Transverse colon (tissue), 4 donors: ENCODE measurements around the gene MOB1A. TPM values are rescaled to one million over a fixed set of nuclear protein-coding genes. Genes with fewer than 3 reads are reported as not detected.
A peak's percentile ranks its signal among the peaks of the same experiment; 100 is the strongest.

Source experiments
- DNase-seq: peaks from one replicate; pipeline ENCODE4 v3.0.0-alpha.2; 2019
- H3K27ac ChIP-seq, 4 donors: fragments of 200-600 bp; sonication (generic); 2 replicates each; pipeline ENCODE4 v1.5.1; 2016 to 2018; ENCODE audit warnings: inconsistent platforms in 4 of 4
- H3K27me3 ChIP-seq: fragments of 200-600 bp; sonication (generic); 2 replicates; pipeline ENCODE4 v1.5.1; 2017; ENCODE audit warnings: inconsistent platforms
- H3K36me3 ChIP-seq, 4 donors: fragments of 200-600 bp; sonication (generic); 2 replicates each; pipeline ENCODE4 v1.5.1; 2017 to 2019; ENCODE audit warnings: inconsistent platforms in 4 of 4
- H3K4me1 ChIP-seq, 4 donors: fragments of 200-600 bp; sonication (generic); 2 replicates each; pipeline ENCODE4 v1.5.1; 2017 to 2020; ENCODE audit warnings: inconsistent platforms in 4 of 4
- H3K4me3 ChIP-seq, 4 donors: fragments of 200-600 bp; sonication (generic); 1 replicate in 1 of 4; 2 replicates in 3 of 4; pipeline versions ENCODE4 v1.5.1 to v1.6.1; 2017 to 2019; ENCODE audit warnings: inconsistent platforms in 4 of 4
- H3K9me3 ChIP-seq, 2 donors: fragments of 200-600 bp; sonication (generic); 2 replicates each; pipeline ENCODE4 v1.5.1; 2017 to 2019; ENCODE audit warnings: inconsistent platforms in 2 of 2
- CTCF ChIP-seq, 5 experiments: fragments of 200-600 bp in 3 of 5; fragments of 450-650 bp in 2 of 5; sonication (generic) in 3 of 5; IDR thresholded peaks; 1 replicate in 2 of 5; 2 replicates in 3 of 5; pipeline ENCODE4 v1.5.1; 2016 to 2017; ENCODE audit warnings: antibody characterized with exemption in 5 of 5, inconsistent platforms in 3 of 5, mild to moderate bottlenecking in 2 of 5, moderate library complexity in 1 of 5
- EP300 ChIP-seq: sonication (generic); formaldehyde crosslinking; IDR thresholded peaks from one replicate; pipeline ENCODE4 v1.6.1; 2017; ENCODE audit warnings: antibody characterized with exemption, low read depth
- POLR2A ChIP-seq: fragments of 450-650 bp; IDR thresholded peaks from one replicate; pipeline ENCODE4 v1.6.1; 2016; ENCODE audit warnings: antibody characterized with exemption, mild to moderate bottlenecking, moderate library complexity
- POLR2AphosphoS5 ChIP-seq, 3 donors: sonication (generic); formaldehyde crosslinking; IDR thresholded peaks; one replicate each; pipeline ENCODE4 v1.6.1; 2016; ENCODE audit warnings: antibody characterized with exemption in 3 of 3
- WGBS, 2 donors: methylation state at CpG; one replicate each; pipeline ENCODE4 v1.1.5; 2018; ENCODE audit warnings: low coverage in 1 of 2; 5-methylcytosine and 5-hydroxymethylcytosine counted together
- in situ Hi-C, 4 donors: fragments of 200-750 bp; cut with MboI; loops; one replicate each; pipeline versions ENCODE4 v1.15.0 to v1.15.1; 2017; ENCODE audit warnings: low sequenced_read_pairs in 3 of 4, low pct_ligation_motif_present in 1 of 4, low pct_unique_long_range_greater_than_20kb in 1 of 4
- intact Hi-C: fragments of 100-400 bp; cut with DNase I; formaldehyde crosslinking; loops from one replicate; pipeline ENCODE4 v1.15.1; 2023; ENCODE audit warnings: low total_unique reads
- total RNA-seq, 4 donors: library from RNA; depleted of rRNA; stranded (reverse); fragments of >200 nt; gene quantifications; one replicate each; pipeline ENCODE4 v1.1.0, GENCODE V29; 2016

MOB1A gene
- total RNA-seq, 4 donors from 2014 or later = 43.0 to 91.9 (median 68.8) TPM

GRCh38 chr2:74206180-74206688 is 27.6 kb upstream of the MOB1A start:
- 30 to 49% methylated on average over 2 to 6 of the region's 6 CpGs for WGBS, 2 donors
- DNase-seq = peak; percentile 69
- Histone ChIP-seq H3K4me1 (peaks cover 0 to 37% (median 25%) of the 10 kb centered on the region in 4 donors), H3K4me3 (no peak overlapping the region), H3K36me3 (peaks cover 0 to 24% (median 9%) of the 10 kb centered on the region in 4 donors), H3K27me3 (no peaks in the 10 kb centered on the region), H3K9me3 (no peaks in the 10 kb centered on the region), H3K27ac (peak overlapping the region; percentile 63 to 83 (median 82))
- intact Hi-C loops = no loop called here
- TF ChIP-seq EP300 (no peak), POLR2AphosphoS5 (IDR thresholded peaks at IDR 0.05) (no peak), CTCF (IDR thresholded peaks at IDR 0.05) (no peak), POLR2A (no peak)
- in situ Hi-C loops = no loop called here

- peak; percentile 80 for DNase-seq
- Histone ChIP-seq H3K27ac (peak overlapping the region; percentile 63 to 83 (median 82)), H3K4me1 (peaks cover 0 to 44% (median 28%) of the 10 kb centered on the region in 4 donors), H3K27me3 (no peaks in the 10 kb centered on the region), H3K9me3 (no peaks in the 10 kb centered on the region), H3K4me3 (no peak overlapping the region), H3K36me3 (peaks cover 0 to 20% (median 9%) of the 10 kb centered on the region in 4 donors)
- in situ Hi-C loops = no loop called here
- WGBS, 2 donors = 25 to 60% methylated on average over 1 to 6 of the region's 6 CpGs
- peak in 2 of 3 donors; percentile 18 to 59 for TF ChIP-seq POLR2AphosphoS5 (IDR thresholded peaks at IDR 0.05)
- no peak for TF ChIP-seq CTCF (IDR thresholded peaks at IDR 0.05)
- TF ChIP-seq POLR2A = peak; percentile 22
- intact Hi-C loops = no loop called here
These were observed 26.9 kb upstream of the MOB1A start for GRCh38 chr2:74205596-74205995.

GRCh38 chr2:74205113-74205512 is 26.4 kb upstream of the MOB1A start:
- no peak overlapping the region for H3K4me3 ChIP-seq
- no peak for DNase-seq

GRCh38 chr2:74204436-74204835 is 25.8 kb upstream of the MOB1A start:
- Histone ChIP-seq H3K27ac (peak overlapping the region; percentile 63 to 83 (median 82)), H3K27me3 (no peaks in the 10 kb centered on the region), H3K9me3 (no peaks in the 10 kb centered on the region), H3K36me3 (peaks cover 0 to 9% (median 4%) of the 10 kb centered on the region in 4 donors), H3K4me3 (no peak overlapping the region), H3K4me1 (peaks cover 9 to 53% (median 36%) of the 10 kb centered on the region in 4 donors)
- TF ChIP-seq POLR2A = no peak
- TF ChIP-seq CTCF (IDR thresholded peaks at IDR 0.05) = no peak
- TF ChIP-seq EP300 = no peak
- TF ChIP-seq POLR2AphosphoS5 (IDR thresholded peaks at IDR 0.05) = no peak
- in situ Hi-C loops = no loop called here
- 98 to 100% methylated on average over 3 of the region's 3 CpGs for WGBS, 2 donors
- intact Hi-C loops = no loop called here
- DNase-seq = no peak

More at GRCh38 chr2:74205113-74205512, 26.4 kb upstream of the MOB1A start:
- TF ChIP-seq CTCF (IDR thresholded peaks at IDR 0.05) (no peak), EP300 (no peak), POLR2A (no peak), POLR2AphosphoS5 (IDR thresholded peaks at IDR 0.05) (no peak)
- Histone ChIP-seq H3K36me3 (peaks cover 0 to 16% (median 7%) of the 10 kb centered on the region in 4 donors), H3K27ac (peak overlapping the region; percentile 63 to 83 (median 82)), H3K4me1 (peaks cover 3 to 46% (median 30%) of the 10 kb centered on the region in 4 donors), H3K9me3 (no peaks in the 10 kb centered on the region), H3K27me3 (no peaks in the 10 kb centered on the region)
- WGBS, 2 donors = 50 to 53% methylated on average over 5 of the region's 5 CpGs
- in situ Hi-C loops (no loop called here), intact Hi-C loops (no loop called here)
